IMR-90 (cell line): ENCODE results near the gene GUCY1A2. TPM values are rescaled to one million over a fixed set of nuclear protein-coding genes. Genes with fewer than 3 reads are reported as not detected.
A peak's percentile ranks its signal among the peaks of the same experiment; 100 is the strongest.

Experiments used
- ATAC-seq: fragments of 200-7000 bp; cut with Tn5 transposase; 2 replicates; pipeline ENCODE4 v1.9.1; 2020; ENCODE audit warnings: low read depth, mild to moderate bottlenecking, moderate library complexity
- BruUV-seq: library from RNA; stranded (reverse); fragments of 400-500 nt; replicated peaks from 2 replicates; lab custom pipeline; 2021; lab: Mats Ljungman, UMichigan
- CTCF ChIA-PET: fragments of 300-600 bp; formaldehyde crosslinking; extraction: SDS; loops from one replicate; lab custom pipeline; 2021; ENCODE audit warnings: antibody characterized with exemption; lab: Yijun Ruan, JAX
- POLR2A ChIA-PET: fragments of 300-600 bp; sonication (Branson Sonifier 250); formaldehyde crosslinking; loops from one replicate; lab custom pipeline; 2022; ENCODE audit warnings: antibody characterized with exemption; ENCODE audit not compliant: unreplicated experiment; lab: Charles Lee
- DNase-seq: peaks from one replicate; pipeline ENCODE4 v3.0.0; 2013
- H2AFZ ChIP-seq: replicated peaks from 2 replicates; pipeline ENCODE3; 2013; ENCODE audit warnings: low read length, mild to moderate bottlenecking; ENCODE audit not compliant: poor library complexity
- H2AK5ac ChIP-seq: 2 replicates; pipeline ENCODE4 v1.6.1; 2013; ENCODE audit warnings: low read depth, low read length, inconsistent platforms
- H2AK9ac ChIP-seq: replicated peaks from 2 replicates; pipeline ENCODE3; 2013; ENCODE audit warnings: mild to moderate bottlenecking, low read depth, low read length, moderate library complexity; ENCODE audit not compliant: poor library complexity
- H2BK120ac ChIP-seq: 2 replicates; pipeline ENCODE4 v1.6.1; 2013; ENCODE audit warnings: low read depth, low read length, inconsistent platforms
- H2BK15ac ChIP-seq: 3 replicates; pipeline ENCODE4 v1.6.1; 2013; ENCODE audit warnings: low read depth, low read length, inconsistent platforms
- H2BK20ac ChIP-seq: 2 replicates; pipeline ENCODE4 v1.6.1; 2013; ENCODE audit warnings: low read depth, mild to moderate bottlenecking, inconsistent platforms, low read length, moderate library complexity
- H2BK5ac ChIP-seq: 2 replicates; pipeline ENCODE4 v1.6.1; 2013; ENCODE audit warnings: mild to moderate bottlenecking, low read depth, low read length, inconsistent platforms; ENCODE audit not compliant: poor library complexity, severe bottlenecking
- H3K14ac ChIP-seq: replicated peaks from 2 replicates; pipeline ENCODE4 v1.6.1; 2013; ENCODE audit warnings: low read depth, low read length, inconsistent platforms
- H3K18ac ChIP-seq: 2 replicates; pipeline ENCODE4 v1.6.1; 2013; ENCODE audit warnings: low read depth, low read length, control low read depth
- H3K23ac ChIP-seq: 2 replicates; pipeline ENCODE4 v1.6.1; 2013; ENCODE audit warnings: low read depth, low read length, inconsistent platforms
- H3K27ac ChIP-seq: 2 replicates; pipeline ENCODE4 v1.5.1; 2013; ENCODE audit warnings: mild to moderate bottlenecking, control low read depth, low read length; ENCODE audit not compliant: insufficient read depth
- H3K27me3 ChIP-seq: 2 replicates; pipeline ENCODE4 v1.6.1; 2013; ENCODE audit warnings: low read length; ENCODE audit not compliant: control insufficient read depth, insufficient read depth
- H3K36me3 ChIP-seq: 2 replicates; pipeline ENCODE4 v1.6.1; 2013; ENCODE audit warnings: low read length, mixed read lengths; ENCODE audit not compliant: control insufficient read depth, insufficient read depth
- H3K4ac ChIP-seq: 2 replicates; pipeline ENCODE4 v1.6.1; 2013; ENCODE audit warnings: low read depth, low read length, inconsistent platforms
- H3K4me1 ChIP-seq: 2 replicates; pipeline ENCODE4 v1.6.1; 2013; ENCODE audit warnings: low read length, mixed read lengths; ENCODE audit not compliant: control insufficient read depth, insufficient read depth
- H3K4me2 ChIP-seq: 2 replicates; pipeline ENCODE4 v1.6.1; 2013; ENCODE audit warnings: low read depth, mild to moderate bottlenecking, control low read depth, low read length, moderate library complexity
- H3K4me3 ChIP-seq: 2 replicates; pipeline ENCODE4 v1.5.1; 2013; ENCODE audit warnings: low read depth, mild to moderate bottlenecking, control low read depth, low read length, moderate library complexity; ENCODE audit not compliant: insufficient read depth
- H3K56ac ChIP-seq: 2 replicates; pipeline ENCODE4 v1.6.1; 2013; ENCODE audit warnings: low read length, inconsistent platforms; ENCODE audit not compliant: insufficient read depth; ENCODE audit errors: extremely low read depth
- H3K79me1 ChIP-seq, 2 experiments: 2 replicates each; pipeline ENCODE4 v1.6.1; 2013; ENCODE audit warnings: low read length in 2 of 2, inconsistent platforms in 1 of 2, low read depth in 1 of 2
- H3K9ac ChIP-seq: 2 replicates; pipeline ENCODE4 v1.6.1; 2013; ENCODE audit warnings: low read depth, low read length, control low read depth
- H3K9me1 ChIP-seq: 2 replicates; pipeline ENCODE4 v1.6.1; 2013; ENCODE audit warnings: low read length, inconsistent platforms; ENCODE audit not compliant: insufficient read depth
- H3K9me3 ChIP-seq: 2 replicates; pipeline ENCODE4 v1.6.1; 2013; ENCODE audit warnings: low read length; ENCODE audit not compliant: control insufficient read depth, insufficient read depth
- H4K20me1 ChIP-seq: 2 replicates; pipeline ENCODE4 v1.6.1; 2013; ENCODE audit warnings: low read length, inconsistent platforms; ENCODE audit not compliant: insufficient read depth
- H4K5ac ChIP-seq: 2 replicates; pipeline ENCODE4 v1.6.1; 2013; ENCODE audit warnings: mild to moderate bottlenecking, low read depth, low read length, control low read depth
- H4K8ac ChIP-seq, 2 experiments: 2 replicates each; pipeline ENCODE4 v1.6.1; 2013; ENCODE audit warnings: low read depth in 2 of 2, low read length in 2 of 2, control low read depth in 1 of 2, inconsistent platforms in 1 of 2
- H4K91ac ChIP-seq: 2 replicates; pipeline ENCODE4 v1.6.1; 2013; ENCODE audit warnings: low read depth, low read length, inconsistent platforms; ENCODE audit not compliant: insufficient read depth
- FOS ChIP-seq: fragments of 150-350 bp; IDR thresholded peaks from 2 replicates; pipeline ENCODE4 v1.6.1; 2016; ENCODE audit warnings: low read depth, low read length
- RFX5 ChIP-seq: IDR thresholded peaks from 2 replicates; pipeline ENCODE4 v1.8.0; 2012; ENCODE audit warnings: low read depth, mild to moderate bottlenecking, low read length, moderate library complexity
- dilution Hi-C: fragments of 300-500 bp; cut with HindIII; formaldehyde crosslinking; loops from one replicate; pipeline ENCODE4 v1.14.3; 2018; ENCODE audit warnings: low sequenced_read_pairs; ENCODE audit not compliant: unreplicated experiment
- in situ Hi-C: fragments of 300-500 bp; cut with MboI; formaldehyde crosslinking; loops from 3 replicates; pipeline ENCODE4 v1.14.3; 2019; ENCODE audit warnings: low sequenced_read_pairs, inconsistent platforms, mixed read lengths
- intact Hi-C: fragments of 100-400 bp; cut with micrococcal nuclease; formaldehyde crosslinking; loops from 2 replicates; pipeline ENCODE4 v1.10.0; 2022
- polyA plus RNA-seq, 3 experiments: library from polyadenylated mRNA; depleted of rRNA; stranded (reverse); fragments of >200 nt; gene quantifications; 2 replicates each; pipeline ENCODE4 v1.2.3, GENCODE V29; 2012; ENCODE audit warnings: low replicate concordance in 1 of 3
- total RNA-seq: library from RNA; depleted of rRNA; stranded (reverse); fragments of >200 nt; gene quantifications from 2 replicates; pipeline ENCODE4 v1.2.3, GENCODE V29; 2012

The GUCY1A2 gene
- total and polyA plus RNA-seq, 2 of the 4 experiments (the other 2 are of a cell fraction) = under 0.01 to 0.03 TPM

DNA sequence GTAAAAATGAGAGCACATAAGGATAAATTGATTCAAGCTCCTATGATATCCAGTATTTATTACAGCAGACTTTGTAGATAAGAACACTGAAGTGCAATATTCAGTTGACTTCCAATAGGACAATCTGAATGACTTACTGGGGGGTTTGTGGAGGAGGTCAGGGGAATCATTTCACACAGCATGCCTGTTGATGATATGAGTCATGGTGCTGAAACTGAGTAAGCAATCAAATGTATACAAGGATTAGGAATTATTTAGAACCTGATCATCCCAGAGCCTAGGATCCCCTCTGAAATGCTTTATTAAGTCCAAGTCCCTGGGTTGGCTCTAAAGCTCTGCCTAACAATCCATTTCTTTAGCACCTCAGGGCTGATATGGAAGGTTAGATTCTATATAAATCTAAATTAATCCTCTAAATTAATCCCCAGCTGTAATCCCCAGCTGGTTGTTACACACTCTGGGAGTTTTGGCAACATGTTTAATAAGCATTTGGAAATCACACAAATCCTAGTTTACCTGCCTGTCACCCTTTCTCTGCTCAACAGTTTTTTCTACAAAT lies 326.4 kb downstream of the GUCY1A2 start:
- H2AFZ ChIP-seq = no peak overlapping the region
- H3K4ac ChIP-seq = 0 out of 2 replicates have a peak overlapping the region, but pooled peaks have one; percentile 3
- no peak overlapping the region for H3K9ac ChIP-seq
- H2BK15ac ChIP-seq = no peak overlapping the region
- peaks cover 2% of the 10 kb centered on the region for H3K4me1 ChIP-seq
- H3K27ac ChIP-seq = no peak overlapping the region
- peaks cover 2% of the 10 kb centered on the region; the same call in 1 of the 2 replicates for H3K9me1 ChIP-seq
- dilution Hi-C loops (no loop called here), intact Hi-C loops (loop anchor here (5.0 kb wide), 1 partner anchor 50 kb away; no protein-coding TSS in a partner anchor), in situ Hi-C loops (no loop called here)
- no peak overlapping the region for H2AK5ac ChIP-seq
- H4K20me1 ChIP-seq = no peaks in the 10 kb centered on the region
- no peak overlapping the region for H3K4me2 ChIP-seq
- no peak overlapping the region for H2BK20ac ChIP-seq
- CTCF ChIA-PET = interaction anchor here (1.0 kb wide), 1 partner anchor 129 kb away, joined by 3 read pairs; no protein-coding TSS in a partner anchor
- H3K79me1 ChIP-seq = no peaks in the 10 kb centered on the region
- no peak overlapping the region for H2BK120ac ChIP-seq
- H3K36me3 ChIP-seq = no peaks in the 10 kb centered on the region
- H4K91ac ChIP-seq = no peak overlapping the region
- no peaks in the 10 kb centered on the region for H3K27me3 ChIP-seq
- no peak overlapping the region for H3K14ac ChIP-seq
- H2BK5ac ChIP-seq = no peak overlapping the region
- no peak overlapping the region for H3K23ac ChIP-seq
- H3K9me3 ChIP-seq = no peaks in the 10 kb centered on the region
- no peak overlapping the region for H4K5ac ChIP-seq
- H3K56ac ChIP-seq = no peak overlapping the region
- no TSS peak for BruUV-seq
- no peak overlapping the region for H4K8ac ChIP-seq
- DNase-seq (peak; percentile 77), ATAC-seq (peak; percentile 81)
- no peak for TF ChIP-seq RFX5
- TF ChIP-seq FOS = peak; percentile 79
- H3K4me3 ChIP-seq = no peak overlapping the region
- no peak overlapping the region for H2AK9ac ChIP-seq
- no peak overlapping the region for H3K18ac ChIP-seq
- POLR2A ChIA-PET = no interaction called here
